ENCODE results near the gene HDAC4. TPM values are rescaled to one million over a fixed set of nuclear protein-coding genes. Genes with fewer than 3 reads are reported as not detected.

The HDAC4 gene
- total and polyA plus RNA-seq, 2 of the 8 experiments (the other 6 are each of a cell fraction or from before 2014, with no cell fraction given) = 15.4 to 31.5 TPM

DNA sequence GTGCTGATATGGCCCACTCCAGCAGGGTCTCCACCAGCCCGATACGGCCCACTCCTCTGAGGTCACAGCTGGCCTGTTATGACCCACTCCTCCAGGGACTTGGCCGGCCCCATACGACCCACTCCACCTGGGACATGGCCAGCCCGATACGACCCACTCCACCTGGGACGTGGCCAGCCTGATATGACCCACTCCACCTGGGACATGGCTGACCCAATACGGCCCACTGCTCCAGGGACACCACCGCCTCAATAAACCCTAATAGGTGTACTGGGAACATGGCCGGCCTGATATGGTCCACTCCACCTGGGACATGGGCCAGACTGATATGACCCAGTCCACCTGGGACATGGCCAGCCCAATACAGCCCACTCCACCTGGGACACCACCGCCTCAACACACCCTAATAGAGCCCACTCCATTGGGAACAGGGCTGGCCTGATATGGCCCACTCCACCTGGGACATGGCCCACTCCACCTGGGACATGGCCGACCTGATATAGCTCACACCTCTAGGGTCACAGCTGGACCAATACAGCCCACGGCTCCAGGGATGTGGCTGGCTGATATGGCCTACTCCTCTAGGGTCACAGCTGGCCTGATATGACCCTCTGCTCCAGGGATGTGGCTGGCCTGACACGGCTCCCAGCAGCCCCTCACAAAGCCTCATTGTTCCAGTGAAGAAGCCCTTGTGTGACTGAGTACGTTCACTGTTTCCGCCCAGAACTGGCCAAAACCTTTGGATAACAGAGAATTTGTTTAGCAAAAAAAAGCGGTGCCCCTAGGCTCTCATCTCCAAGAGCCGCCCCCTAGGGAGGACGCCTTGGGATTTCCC lies 245.6 kb downstream of the HDAC4 start:
- H3K36me3 ChIP-seq (ENCODE audit: control insufficient read depth in 2 of 4, insufficient read depth in 4 of 4, low read length in 3 of 4) = peaks cover under 1 to 10% (median 2%) of the 10 kb centered on the region in 4 experiments; a peak in 5 of 8 replicates
- H3K4me3 ChIP-seq (ENCODE audit: extremely low read depth in 1 of 4, insufficient read depth in 2 of 4, low read depth in 3 of 4, low read length in 4 of 4) = no peak overlapping the region
- H3K27ac ChIP-seq (ENCODE audit: low read depth, low read length) = no peak overlapping the region
- H3K9ac ChIP-seq (replicated peaks in 1 of 4; ENCODE audit: extremely low read depth in 1 of 4, low read depth in 3 of 4, low read length in 3 of 4) = no peak overlapping the region
- H3K4me1 ChIP-seq (replicated peaks in 1 of 4; ENCODE audit: control insufficient read depth in 3 of 4, insufficient read depth in 4 of 4, low read length in 3 of 4) = no peaks in the 10 kb centered on the region
- H2AFZ ChIP-seq (ENCODE audit: low read length) = no peak overlapping the region
- H4K8ac ChIP-seq (ENCODE audit: extremely low read depth, insufficient read depth, low read length) = no peak overlapping the region
- no peak for DNase-seq (ENCODE audit: low read depth in 1 of 2, low spot score in 2 of 2)
- no peak overlapping the region for H2BK20ac ChIP-seq (ENCODE audit: low read length)
- H2AK5ac ChIP-seq (ENCODE audit: low read depth, low read length) = no peak overlapping the region
- no peak for FAIRE-seq
- no peak overlapping the region for H4K91ac ChIP-seq (replicated peaks; ENCODE audit: insufficient read length, low read length)
- no peak overlapping the region for H3K14ac ChIP-seq (ENCODE audit: insufficient read length)
- no peak overlapping the region for H3K23ac ChIP-seq (ENCODE audit: insufficient read length)
- H3K4ac ChIP-seq (replicated peaks; ENCODE audit: insufficient read length, low read depth, low read length) = no peak overlapping the region
- no peaks in the 10 kb centered on the region for H3K79me2 ChIP-seq (ENCODE audit: control insufficient read depth in 1 of 2, insufficient read depth in 2 of 2, low read length in 2 of 2)
- H3K9me3 ChIP-seq (ENCODE audit: insufficient read depth in 2 of 2, low read depth in 1 of 2, low read length in 1 of 2) = no peaks in the 10 kb centered on the region
- 89% methylated on average over 19 of the region's 19 CpGs; no CpG with 5 or more reads in 1 of the 2 experiments for WGBS, 2 experiments (ENCODE audit: extremely low coverage in 1 of 2, insufficient coverage in 1 of 2, insufficient read length in 1 of 2, insufficient replicate concordance in 2 of 2, low coverage in 1 of 2, low lambda C conversion rate in 2 of 2, missing lambda C conversion rate in 1 of 2)
- no peak overlapping the region for H3K4me2 ChIP-seq (ENCODE audit: insufficient read depth in 1 of 2, low read depth in 2 of 2, low read length in 2 of 2)
- no peaks in the 10 kb centered on the region for H3K27me3 ChIP-seq (replicated peaks in 1 of 4; ENCODE audit: control insufficient read depth in 3 of 4, extremely low read depth in 1 of 4, insufficient read depth in 3 of 4, low read length in 3 of 4)
- CTCF ChIA-PET (ENCODE audit: partially characterized antibody) = interaction anchor here (0.6 to 1.0 kb wide), 3 partner anchors 12 to 384 kb away, joined by 3 read pairs; no protein-coding TSS in a partner anchor
- no peak overlapping the region for H4K5ac ChIP-seq (ENCODE audit: insufficient read length, low read depth, low read length)
- H3K79me1 ChIP-seq (ENCODE audit: low read depth, low read length) = no peaks in the 10 kb centered on the region
- no peak overlapping the region for H2BK12ac ChIP-seq (ENCODE audit: low read depth, low read length)
- H3K23me2 ChIP-seq (ENCODE audit: low read depth, low read length) = peaks cover 8% of the 10 kb centered on the region; the same call in 1 of the 2 replicates
- H2BK15ac ChIP-seq (ENCODE audit: low read length) = no peak overlapping the region
- H3K18ac ChIP-seq (ENCODE audit: extremely low read depth, low read length) = no peak overlapping the region
- no peak overlapping the region for H3K56ac ChIP-seq (replicated peaks; ENCODE audit: insufficient read length, low read depth, low read length)
- H2BK5ac ChIP-seq (ENCODE audit: low read depth, low read length) = no peak overlapping the region
- peaks cover 0 to 7% of the 10 kb centered on the region in 2 experiments for H4K20me1 ChIP-seq (replicated peaks in 1 of 2; ENCODE audit: control insufficient read depth in 1 of 2, insufficient read depth in 2 of 2, low read length in 2 of 2)
- no peak overlapping the region for H2BK120ac ChIP-seq (replicated peaks; ENCODE audit: low read depth, low read length)
- POLR2A ChIA-PET (ENCODE audit: partially characterized antibody) = no interaction called here
- TF ChIP-seq, protein P1, sequence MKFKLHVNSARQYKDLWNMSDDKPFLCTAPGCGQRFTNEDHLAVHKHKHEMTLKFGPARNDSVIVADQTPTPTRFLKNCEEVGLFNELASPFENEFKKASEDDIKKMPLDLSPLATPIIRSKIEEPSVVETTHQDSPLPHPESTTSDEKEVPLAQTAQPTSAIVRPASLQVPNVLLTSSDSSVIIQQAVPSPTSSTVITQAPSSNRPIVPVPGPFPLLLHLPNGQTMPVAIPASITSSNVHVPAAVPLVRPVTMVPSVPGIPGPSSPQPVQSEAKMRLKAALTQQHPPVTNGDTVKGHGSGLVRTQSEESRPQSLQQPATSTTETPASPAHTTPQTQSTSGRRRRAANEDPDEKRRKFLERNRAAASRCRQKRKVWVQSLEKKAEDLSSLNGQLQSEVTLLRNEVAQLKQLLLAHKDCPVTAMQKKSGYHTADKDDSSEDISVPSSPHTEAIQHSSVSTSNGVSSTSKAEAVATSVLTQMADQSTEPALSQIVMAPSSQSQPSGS (IDR thresholded peaks at IDR 0.05; ENCODE audit: low read length) = no peak
- no peak for TF ChIP-seq HDAC6 (IDR thresholded peaks at IDR 0.05; ENCODE audit: low read depth, low read length)
- no peak for TF ChIP-seq JUN (IDR thresholded peaks at IDR 0.05; ENCODE audit: low read depth, low read length)
- TF ChIP-seq TAF7 (optimal IDR thresholded peaks at IDR 0.05; ENCODE audit: borderline replicate concordance, low read depth, low read length) = no peak
- TF ChIP-seq KDM1A (IDR thresholded peaks at IDR 0.05; ENCODE audit: borderline replicate concordance, low read length) = no peak
- no peak for TF ChIP-seq SUZ12 (IDR thresholded peaks at IDR 0.05; ENCODE audit: low read length)
- TF ChIP-seq CHD2 (IDR thresholded peaks at IDR 0.05; ENCODE audit: low read length) = no peak
- no peak for TF ChIP-seq POU5F1 (IDR thresholded peaks at IDR 0.05; ENCODE audit: low read depth, low read length)
- TF ChIP-seq CEBPB (IDR thresholded peaks at IDR 0.05; ENCODE audit: low read depth, low read length) = no peak
- no peak for TF ChIP-seq NRF1 (IDR thresholded peaks at IDR 0.05; ENCODE audit: low read depth, low read length)
- TF ChIP-seq, protein P2, sequence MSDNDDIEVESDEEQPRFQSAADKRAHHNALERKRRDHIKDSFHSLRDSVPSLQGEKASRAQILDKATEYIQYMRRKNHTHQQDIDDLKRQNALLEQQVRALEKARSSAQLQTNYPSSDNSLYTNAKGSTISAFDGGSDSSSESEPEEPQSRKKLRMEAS (IDR thresholded peaks at IDR 0.05) = no peak

All from H1 (cell line).